T-cell (primary cell): ENCODE data around the gene ZBTB8A. TPM values are rescaled to one million over a fixed set of nuclear protein-coding genes. Genes with fewer than 3 reads are reported as not detected.
A peak's percentile ranks its signal among the peaks of the same experiment; 100 is the strongest.

ENCODE experiments used
- ATAC-seq, 4 experiments: fragments of 200-7000 bp in 3 of 4; fragments of 150-1000 bp in 1 of 4; cut with Tn5 transposase; replicated peaks in 1 of 4; 1 replicate in 3 of 4; 2 replicates in 1 of 4; pipeline ENCODE4 v1.10.0; 2021; ENCODE audit warnings: moderate library complexity in 3 of 4, mild to moderate bottlenecking in 2 of 4, moderate number of reproducible peaks in 1 of 4
- CTCF ChIA-PET, 2 donors: fragments of 300-600 bp; sonication (Branson Sonifier 250); formaldehyde crosslinking; loops; one replicate each; lab custom pipeline; 2022; ENCODE audit warnings: antibody characterized with exemption in 2 of 2; lab: Charles Lee
- POLR2A ChIA-PET, 2 donors: fragments of 300-600 bp; sonication (Branson Sonifier 250); formaldehyde crosslinking; loops; one replicate each; lab custom pipeline; 2022; ENCODE audit warnings: antibody characterized with exemption in 2 of 2; lab: Charles Lee
- DNase-seq, 35 experiments: peaks; one replicate each; pipeline versions ENCODE4 v3.0.0 to v3.0.0-alpha.2; 2013 to 2023
- H3K27ac ChIP-seq: one replicate; pipeline ENCODE4 v1.5.1; 2013; ENCODE audit warnings: low read length
- H3K27me3 ChIP-seq, 2 experiments: replicated peaks in 1 of 2; 1 replicate in 1 of 2; 2 replicates in 1 of 2; pipeline versions ENCODE4 v1.6.1 to v1.7.0; 2013; ENCODE audit warnings: low read length in 1 of 2, mixed read lengths in 1 of 2; ENCODE audit not compliant: control insufficient read depth in 2 of 2, insufficient read depth in 2 of 2; ENCODE audit errors: extremely low read depth in 1 of 2
- H3K36me3 ChIP-seq, 2 donors: 1 replicate in 1 of 2; 2 replicates in 1 of 2; pipeline versions ENCODE4 v1.6.1 to v1.7.0; 2013; ENCODE audit warnings: low read length in 1 of 2; ENCODE audit not compliant: control insufficient read depth in 2 of 2, insufficient read depth in 1 of 2; ENCODE audit errors: extremely low read depth in 1 of 2
- H3K4me1 ChIP-seq, 2 experiments: 1 replicate in 1 of 2; 2 replicates in 1 of 2; pipeline versions ENCODE4 v1.6.1 to v1.7.0; 2013; ENCODE audit warnings: low read length in 2 of 2, mixed read lengths in 1 of 2; ENCODE audit not compliant: insufficient read depth in 2 of 2, control insufficient read depth in 1 of 2; ENCODE audit errors: extremely low read depth in 1 of 2
- H3K4me3 ChIP-seq, 2 donors: 1 replicate in 1 of 2; 2 replicates in 1 of 2; pipeline versions ENCODE4 v1.5.1 to v1.7.0; 2013; ENCODE audit warnings: mild to moderate bottlenecking in 2 of 2, low read length in 1 of 2, moderate library complexity in 1 of 2; ENCODE audit not compliant: control insufficient read depth in 1 of 2; ENCODE audit errors: extremely low read depth in 1 of 2
- H3K9me3 ChIP-seq: 2 replicates; pipeline ENCODE4 v1.7.0; 2013
- H3K27ac Mint-ChIP-seq, 2 donors: one replicate each; pipeline ENCODE4 v1.8.0; 2020 to 2021; ENCODE audit warnings: mild to moderate bottlenecking in 2 of 2, mixed read lengths in 2 of 2
- H3K27me3 Mint-ChIP-seq, 2 donors: one replicate each; pipeline ENCODE4 v1.8.0; 2021 to 2022; ENCODE audit warnings: mixed read lengths in 2 of 2
- H3K36me3 Mint-ChIP-seq: one replicate; pipeline ENCODE4 v1.8.0; 2021; ENCODE audit warnings: mixed read lengths
- H3K4me1 Mint-ChIP-seq, 3 donors: one replicate each; pipeline ENCODE4 v1.8.0; 2020 to 2022; ENCODE audit warnings: mixed read lengths in 3 of 3, mild to moderate bottlenecking in 1 of 3
- H3K4me3 Mint-ChIP-seq, 3 donors: one replicate each; pipeline ENCODE4 v1.8.0; 2020 to 2022; ENCODE audit warnings: mild to moderate bottlenecking in 3 of 3, mixed read lengths in 3 of 3, moderate library complexity in 3 of 3
- H3K9me3 Mint-ChIP-seq, 3 donors: one replicate each; pipeline ENCODE4 v1.8.0; 2020 to 2022; ENCODE audit warnings: mixed read lengths in 3 of 3
- WGBS: methylation state at CpG from one replicate; pipeline ENCODE4 v1.1.5; 2013; ENCODE audit warnings: missing lambda C conversion rate; ENCODE audit not compliant: insufficient coverage; 5-methylcytosine and 5-hydroxymethylcytosine counted together
- total RNA-seq, 35 experiments: library from RNA in 6 of 35; stranded (reverse) in 6 of 35; fragments of 120-200 nt in 1 of 35; gene quantifications; one replicate each; pipeline versions ENCODE4 v1.2.1 to v1.2.4 and lab custom pipeline; 2013 to 2026

The ZBTB8A gene
- total RNA-seq, 5 donors from 2014 or later (not counting 1 experiment from before 2014, with no cell fraction given) = 0.05 to 0.13 (median 0.11) TPM; not detected in 1

DNA sequence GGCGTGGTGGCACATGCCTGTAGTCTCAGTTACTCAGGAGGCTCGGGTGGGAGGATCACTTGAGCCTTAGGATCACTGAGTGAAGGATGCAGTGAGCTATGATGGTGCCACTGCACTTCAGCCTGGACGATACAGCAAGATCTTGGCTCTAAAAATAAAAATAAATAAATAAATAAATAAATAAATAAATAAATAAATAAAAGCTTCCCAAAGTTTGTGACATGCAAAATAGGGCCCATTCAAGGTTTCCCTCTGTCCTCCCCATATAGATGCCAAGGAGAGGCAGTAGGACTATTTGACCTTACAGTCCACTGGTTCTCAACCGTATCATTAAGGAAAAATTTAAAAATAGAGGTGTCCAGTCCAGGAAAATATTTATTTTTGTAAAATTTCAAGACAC is 70.0 kb downstream of the ZBTB8A start:
- peaks cover 5 to 7% (median 7%) of the 10 kb centered on the region in 3 donors for H3K4me1 Mint-ChIP-seq
- no peak overlapping the region for H3K27ac Mint-ChIP-seq
- no peaks in the 10 kb centered on the region for H3K36me3 Mint-ChIP-seq
- DNase-seq (no peak), ATAC-seq (no peak)
- H3K9me3 Mint-ChIP-seq = no peaks in the 10 kb centered on the region
- no peak overlapping the region for H3K27ac ChIP-seq
- H3K4me1 ChIP-seq = peaks cover 0 to 10% of the 10 kb centered on the region in 2 experiments
- no peak overlapping the region for H3K4me3 ChIP-seq
- H3K4me3 Mint-ChIP-seq = no peak overlapping the region
- H3K9me3 ChIP-seq = no peaks in the 10 kb centered on the region
- CTCF ChIA-PET = no interaction called here
- H3K27me3 ChIP-seq = peaks cover 0 to 11% of the 10 kb centered on the region in 2 experiments
- POLR2A ChIA-PET = no interaction called here
- peaks cover 0 to 1% of the 10 kb centered on the region in 2 donors for H3K27me3 Mint-ChIP-seq
- no peaks in the 10 kb centered on the region for H3K36me3 ChIP-seq
- no CpG with 5 or more reads among the region's 4 CpGs for WGBS

DNA sequence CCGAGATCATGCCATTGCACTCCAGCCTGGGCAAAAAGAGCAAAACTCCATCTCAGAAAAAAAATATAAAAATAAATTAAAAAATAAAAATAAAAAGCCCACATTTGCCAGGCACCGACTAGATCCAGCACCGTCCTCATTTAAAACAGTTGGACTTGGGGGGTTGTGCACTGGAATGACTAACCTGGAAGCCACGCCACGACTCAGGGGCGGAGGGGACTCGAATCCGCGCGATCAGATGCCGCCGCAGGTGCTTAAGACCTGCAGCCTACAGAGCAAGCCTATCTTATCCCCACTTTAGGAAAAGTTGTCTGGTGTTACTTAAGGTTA is 72.6 kb downstream of the ZBTB8A start:
- Histone ChIP-seq H3K36me3 (no peaks in the 10 kb centered on the region), H3K4me1 (peaks cover 0 to 10% of the 10 kb centered on the region in 2 experiments), H3K27ac (no peak overlapping the region), H3K27me3 (peaks cover 0 to 11% of the 10 kb centered on the region in 2 experiments), H3K4me3 (peak overlapping the region; percentile 49 to 75), H3K9me3 (no peaks in the 10 kb centered on the region)
- no peak for ATAC-seq
- H3K4me1 Mint-ChIP-seq = peaks cover 5 to 7% (median 7%) of the 10 kb centered on the region in 3 donors
- no peak for DNase-seq
- peak overlapping the region; percentile 65 to 78 (median 75) for H3K4me3 Mint-ChIP-seq
- no peaks in the 10 kb centered on the region for H3K9me3 Mint-ChIP-seq
- H3K36me3 Mint-ChIP-seq = peaks cover 4% of the 10 kb centered on the region
- peaks cover 0 to 1% of the 10 kb centered on the region in 2 donors for H3K27me3 Mint-ChIP-seq
- no CpG with 5 or more reads among the region's 12 CpGs for WGBS
- POLR2A ChIA-PET = no interaction called here
- no peak overlapping the region for H3K27ac Mint-ChIP-seq
- CTCF ChIA-PET = interaction anchor here in 1 of 2 donors (0.6 kb wide), 1 partner anchor 67 kb away, joined by 3 read pairs; no protein-coding TSS in a partner anchor

DNA sequence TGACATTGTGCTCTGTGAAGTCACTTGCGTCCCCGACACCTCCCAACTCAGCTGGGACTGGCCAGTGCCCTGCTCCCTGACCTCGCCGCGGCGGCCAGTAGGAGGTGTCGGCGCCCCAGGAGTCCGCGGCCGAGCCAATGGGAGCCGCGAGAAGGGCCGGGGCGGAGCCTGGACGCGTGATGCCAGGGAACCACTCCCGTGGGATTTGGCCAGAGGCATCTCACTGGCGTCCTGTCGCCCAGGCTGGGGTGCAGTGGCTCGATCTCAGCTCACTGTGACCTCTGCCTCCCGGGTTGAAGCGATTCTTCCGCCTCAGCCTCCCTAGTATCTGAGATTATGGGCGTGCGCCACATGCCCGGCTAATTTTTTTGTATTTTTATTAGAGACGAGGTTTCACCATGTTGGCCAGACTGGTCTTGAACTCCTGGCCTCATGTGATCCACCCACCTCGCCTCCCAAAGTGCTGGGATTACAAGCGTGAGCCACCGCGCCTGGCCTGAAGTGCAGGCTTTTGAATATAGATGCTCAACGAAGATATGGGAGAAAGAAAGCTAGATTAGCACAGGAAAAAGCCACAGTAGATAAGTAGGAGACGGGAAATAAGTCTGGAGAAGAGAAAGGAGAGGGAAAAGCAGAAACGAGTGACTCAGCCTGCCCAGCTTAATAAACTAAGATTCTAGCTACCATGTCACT is 73.1 kb downstream of the ZBTB8A start:
- ChIA-PET CTCF (interaction anchor here in 1 of 2 donors (0.6 kb wide), 1 partner anchor 67 kb away, joined by 3 read pairs; no protein-coding TSS in a partner anchor), POLR2A (interaction anchor here in 1 of 2 donors (0.6 kb wide), 1 partner anchor 211 kb away, joined by 3 read pairs; no protein-coding TSS in a partner anchor)
- no peaks in the 10 kb centered on the region for H3K9me3 ChIP-seq
- peak in 32 of 35 experiments; percentile 0 to 54 (median 21) for DNase-seq
- Mint-ChIP-seq H3K36me3 (peaks cover 4% of the 10 kb centered on the region), H3K4me1 (peaks cover 5 to 7% (median 7%) of the 10 kb centered on the region in 3 donors), H3K9me3 (no peaks in the 10 kb centered on the region), H3K4me3 (peak overlapping the region; percentile 65 to 78 (median 75)), H3K27me3 (peaks cover 0 to 1% of the 10 kb centered on the region in 2 donors), H3K27ac (no peak overlapping the region)
- ATAC-seq = peak; percentile 81 to 99 (median 86)
- H3K27me3 ChIP-seq = peaks cover 0 to 11% of the 10 kb centered on the region in 2 experiments
- 4% methylated on average over 21 of the region's 35 CpGs for WGBS
- no peak overlapping the region for H3K27ac ChIP-seq
- H3K4me3 ChIP-seq = peak overlapping the region; percentile 49 to 75
- no peaks in the 10 kb centered on the region for H3K36me3 ChIP-seq
- H3K4me1 ChIP-seq = peaks cover 0 to 10% of the 10 kb centered on the region in 2 experiments

DNA sequence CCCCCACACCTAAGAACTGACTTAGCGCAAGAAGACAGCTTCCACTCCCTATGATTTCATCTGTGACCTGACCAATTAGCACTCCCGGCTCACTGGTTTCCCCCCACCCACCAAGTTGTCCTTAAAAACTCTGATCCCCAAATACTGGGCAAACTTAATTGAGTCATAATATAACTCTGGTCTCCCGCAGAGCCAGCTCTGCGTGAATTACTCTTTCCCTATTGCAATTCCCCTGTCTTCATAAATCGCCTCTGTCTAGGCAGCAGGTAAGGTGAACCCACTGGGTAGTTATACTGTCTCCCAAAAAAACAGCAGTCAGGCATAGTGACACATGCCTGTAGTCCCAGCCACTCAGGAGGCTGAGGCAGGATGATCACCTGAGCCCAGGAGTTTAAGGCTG is 74.2 kb downstream of the ZBTB8A start:
- WGBS = 89% methylated on average over 2 of the region's 5 CpGs

DNA sequence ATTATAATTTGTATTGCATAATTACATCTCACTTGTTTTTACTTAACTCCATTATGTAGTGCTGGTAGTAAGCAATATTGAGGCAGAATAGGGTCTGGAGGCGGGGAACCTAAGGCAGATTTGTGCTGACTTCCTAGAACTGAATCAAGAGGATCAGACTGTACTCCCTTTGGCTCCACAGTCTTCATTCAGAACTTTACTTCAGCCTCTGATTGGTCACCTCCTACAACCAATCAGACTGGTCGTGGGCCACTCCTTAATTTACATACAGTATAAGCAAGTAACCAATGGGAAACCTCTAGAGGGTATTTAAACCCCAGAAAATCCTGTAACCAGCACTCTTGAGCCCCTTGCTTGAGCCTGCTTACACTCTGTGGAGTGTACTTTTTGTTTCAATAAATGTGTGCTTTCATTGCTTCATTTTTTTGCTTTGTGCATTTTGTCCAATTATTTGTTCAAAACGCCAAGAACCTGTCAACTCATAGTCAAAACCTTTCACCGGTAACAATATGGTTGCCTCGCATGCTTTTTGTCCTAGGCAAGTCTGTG is 79.5 kb downstream of the ZBTB8A start:
- ATAC-seq = no peak
- Mint-ChIP-seq H3K9me3 (no peaks in the 10 kb centered on the region), H3K4me3 (no peak overlapping the region), H3K36me3 (peaks cover 28% of the 10 kb centered on the region), H3K27ac (no peak overlapping the region), H3K27me3 (no peaks in the 10 kb centered on the region), H3K4me1 (peaks cover 10 to 13% (median 10%) of the 10 kb centered on the region in 3 donors)
- DNase-seq = no peak
- Histone ChIP-seq H3K4me3 (no peak overlapping the region), H3K36me3 (peaks cover 0 to 4% of the 10 kb centered on the region in 2 donors), H3K9me3 (no peaks in the 10 kb centered on the region), H3K4me1 (peaks cover 0 to 6% of the 10 kb centered on the region in 2 experiments), H3K27me3 (no peaks in the 10 kb centered on the region), H3K27ac (no peak overlapping the region)
- WGBS = 100% methylated on average over 1 of the region's 5 CpGs
- POLR2A ChIA-PET = no interaction called here
- CTCF ChIA-PET = no interaction called here

More for the DNA sequence above, 74.2 kb downstream of the ZBTB8A start:
- Mint-ChIP-seq H3K27me3 (peaks cover 0 to 1% of the 10 kb centered on the region in 2 donors), H3K27ac (no peak overlapping the region), H3K36me3 (peaks cover 4% of the 10 kb centered on the region), H3K9me3 (no peaks in the 10 kb centered on the region), H3K4me1 (peaks cover 5 to 7% (median 7%) of the 10 kb centered on the region in 3 donors), H3K4me3 (peak overlapping the region in 1 of 3 donors; percentile 14)
- Histone ChIP-seq H3K36me3 (no peaks in the 10 kb centered on the region), H3K27me3 (peaks cover 0 to 11% of the 10 kb centered on the region in 2 experiments), H3K9me3 (no peaks in the 10 kb centered on the region), H3K4me3 (no peak overlapping the region), H3K27ac (no peak overlapping the region), H3K4me1 (peaks cover 0 to 10% of the 10 kb centered on the region in 2 experiments)
- ATAC-seq (no peak), DNase-seq (no peak)
- ChIA-PET CTCF (no interaction called here), POLR2A (interaction anchor here in 1 of 2 donors (0.6 kb wide), 1 partner anchor 12 kb away, joined by 3 read pairs; no protein-coding TSS in a partner anchor)

DNA sequence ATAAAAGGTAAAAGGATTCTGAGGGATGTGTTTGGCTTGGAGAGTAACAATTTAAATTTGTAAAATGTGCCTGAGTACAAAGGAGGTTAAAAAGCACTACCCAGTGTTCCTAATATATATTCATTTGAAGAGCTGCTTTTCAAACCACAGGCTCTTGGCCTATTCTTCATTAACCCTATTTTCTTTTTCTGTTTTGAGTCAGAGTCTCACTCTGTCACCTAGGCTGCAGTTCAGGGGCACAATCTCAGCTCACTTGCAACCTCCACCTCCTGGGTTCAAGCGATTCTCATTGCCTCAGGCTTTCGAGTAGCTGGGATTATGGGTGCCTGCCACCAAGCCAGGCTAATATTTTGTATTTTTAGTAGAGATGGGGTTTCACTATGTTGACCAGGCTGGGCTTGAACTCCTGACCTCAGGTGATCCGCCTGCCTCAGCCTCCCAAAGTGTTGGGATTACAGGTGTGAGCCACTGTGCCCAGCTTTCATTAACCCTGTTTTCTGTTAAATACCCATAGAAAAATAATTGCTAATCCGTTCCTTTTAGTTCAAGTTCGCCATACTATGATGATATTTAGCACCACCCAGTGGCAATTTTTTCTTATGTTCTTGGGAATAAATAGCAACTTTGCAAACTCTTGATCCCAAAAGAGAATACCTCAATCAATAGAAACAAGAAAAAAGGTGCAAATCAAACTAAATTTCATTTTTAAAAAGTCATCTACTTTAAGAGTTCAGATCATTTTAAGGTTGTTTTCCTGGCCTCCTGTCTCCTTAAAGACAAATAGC is 80.7 kb downstream of the ZBTB8A start:
- peaks cover 17 to 19% (median 19%) of the 10 kb centered on the region in 3 donors for H3K4me1 Mint-ChIP-seq
- Histone ChIP-seq H3K27ac (no peak overlapping the region), H3K36me3 (peaks cover 0 to 4% of the 10 kb centered on the region in 2 donors), H3K9me3 (no peaks in the 10 kb centered on the region), H3K4me1 (peaks cover 0 to 8% of the 10 kb centered on the region in 2 experiments), H3K27me3 (no peaks in the 10 kb centered on the region), H3K4me3 (no peak overlapping the region)
- ATAC-seq (no peak), DNase-seq (no peak)
- H3K27ac Mint-ChIP-seq = no peak overlapping the region
- ChIA-PET POLR2A (interaction anchor here in 1 of 2 donors (0.7 kb wide), 1 partner anchor 572 kb away, joined by 3 read pairs; no protein-coding TSS in a partner anchor), CTCF (interaction anchor here in 1 of 2 donors (0.6 kb wide), 1 partner anchor 100 kb away, joined by 5 read pairs; no protein-coding TSS in a partner anchor)
- 17% methylated on average over 2 of the region's 5 CpGs for WGBS
- H3K9me3 Mint-ChIP-seq = no peaks in the 10 kb centered on the region
- no peak overlapping the region for H3K4me3 Mint-ChIP-seq
- no peaks in the 10 kb centered on the region for H3K27me3 Mint-ChIP-seq
- peaks cover 32% of the 10 kb centered on the region for H3K36me3 Mint-ChIP-seq
